Transverse colon (tissue), 4 donors: ENCODE data around the gene NLGN1. TPM values are rescaled to one million over a fixed set of nuclear protein-coding genes. Genes with fewer than 3 reads are reported as not detected.

Source experiments
- DNase-seq: peaks from one replicate; pipeline ENCODE4 v3.0.0-alpha.2; 2019
- H3K27ac ChIP-seq, 4 donors: fragments of 200-600 bp; sonication (generic); 2 replicates each; pipeline ENCODE4 v1.5.1; 2016 to 2018; ENCODE audit warnings: inconsistent platforms in 4 of 4
- H3K27me3 ChIP-seq: fragments of 200-600 bp; sonication (generic); 2 replicates; pipeline ENCODE4 v1.5.1; 2017; ENCODE audit warnings: inconsistent platforms
- H3K36me3 ChIP-seq, 4 donors: fragments of 200-600 bp; sonication (generic); 2 replicates each; pipeline ENCODE4 v1.5.1; 2017 to 2019; ENCODE audit warnings: inconsistent platforms in 4 of 4
- H3K4me1 ChIP-seq, 4 donors: fragments of 200-600 bp; sonication (generic); 2 replicates each; pipeline ENCODE4 v1.5.1; 2017 to 2020; ENCODE audit warnings: inconsistent platforms in 4 of 4
- H3K4me3 ChIP-seq, 4 donors: fragments of 200-600 bp; sonication (generic); 1 replicate in 1 of 4; 2 replicates in 3 of 4; pipeline versions ENCODE4 v1.5.1 to v1.6.1; 2017 to 2019; ENCODE audit warnings: inconsistent platforms in 4 of 4
- H3K9me3 ChIP-seq, 2 donors: fragments of 200-600 bp; sonication (generic); 2 replicates each; pipeline ENCODE4 v1.5.1; 2017 to 2019; ENCODE audit warnings: inconsistent platforms in 2 of 2
- EP300 ChIP-seq: sonication (generic); formaldehyde crosslinking; IDR thresholded peaks from one replicate; pipeline ENCODE4 v1.6.1; 2017; ENCODE audit warnings: antibody characterized with exemption, low read depth
- POLR2A ChIP-seq: fragments of 450-650 bp; IDR thresholded peaks from one replicate; pipeline ENCODE4 v1.6.1; 2016; ENCODE audit warnings: antibody characterized with exemption, mild to moderate bottlenecking, moderate library complexity
- POLR2AphosphoS5 ChIP-seq, 3 donors: sonication (generic); formaldehyde crosslinking; IDR thresholded peaks; one replicate each; pipeline ENCODE4 v1.6.1; 2016; ENCODE audit warnings: antibody characterized with exemption in 3 of 3
- WGBS, 2 donors: methylation state at CpG; one replicate each; pipeline ENCODE4 v1.1.5; 2018; ENCODE audit warnings: low coverage in 1 of 2; 5-methylcytosine and 5-hydroxymethylcytosine counted together
- in situ Hi-C, 4 donors: fragments of 200-750 bp; cut with MboI; loops; one replicate each; pipeline versions ENCODE4 v1.15.0 to v1.15.1; 2017; ENCODE audit warnings: low sequenced_read_pairs in 3 of 4, low pct_ligation_motif_present in 1 of 4, low pct_unique_long_range_greater_than_20kb in 1 of 4
- intact Hi-C: fragments of 100-400 bp; cut with DNase I; formaldehyde crosslinking; loops from one replicate; pipeline ENCODE4 v1.15.1; 2023; ENCODE audit warnings: low total_unique reads
- total RNA-seq, 4 donors: library from RNA; depleted of rRNA; stranded (reverse); fragments of >200 nt; gene quantifications; one replicate each; pipeline ENCODE4 v1.1.0, GENCODE V29; 2016
- TF ChIP-seq, protein P1 (sequence below), 5 experiments: fragments of 200-600 bp in 3 of 5; fragments of 450-650 bp in 2 of 5; sonication (generic) in 3 of 5; IDR thresholded peaks; 1 replicate in 2 of 5; 2 replicates in 3 of 5; pipeline ENCODE4 v1.5.1; 2016 to 2017; ENCODE audit warnings: antibody characterized with exemption in 5 of 5, inconsistent platforms in 3 of 5, mild to moderate bottlenecking in 2 of 5, moderate library complexity in 1 of 5

NLGN1 gene
- total RNA-seq, 4 donors from 2014 or later: 0.40 to 5.2 (median 1.9) TPM; not detected in 1

DNA sequence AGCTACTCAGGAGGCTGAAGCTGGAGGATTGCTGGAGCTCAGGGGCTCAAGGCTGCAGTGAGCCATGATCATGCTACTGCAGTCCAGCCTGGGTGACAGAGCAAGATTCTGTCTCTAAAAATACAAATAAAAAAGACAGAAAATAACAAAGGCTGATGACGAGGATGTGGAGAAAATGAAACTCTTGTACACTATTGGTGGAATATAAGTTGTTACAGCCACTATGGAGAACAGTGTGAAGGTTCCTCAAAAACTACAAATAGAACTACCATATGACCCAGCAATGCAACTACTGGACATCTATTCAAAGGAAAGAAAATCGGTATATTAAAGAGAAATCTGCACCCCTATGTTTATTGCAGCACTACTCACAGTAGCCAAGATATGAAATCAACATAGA lies 934.8 kb downstream of the NLGN1 start:
- no peaks in the 10 kb centered on the region for H3K36me3 ChIP-seq
- no peak overlapping the region for H3K27ac ChIP-seq
- DNase-seq: no peak
- in situ Hi-C loops: no loop called here
- no peaks in the 10 kb centered on the region for H3K4me1 ChIP-seq
- intact Hi-C loops: no loop called here
- 52 to 72% methylated on average over 2 of the region's 2 CpGs for WGBS, 2 donors
- H3K9me3 ChIP-seq: no peaks in the 10 kb centered on the region
- no peak overlapping the region for H3K4me3 ChIP-seq
- H3K27me3 ChIP-seq: no peaks in the 10 kb centered on the region
- TF ChIP-seq POLR2A (no peak), POLR2AphosphoS5 (IDR thresholded peaks at IDR 0.05) (no peak), EP300 (no peak)
- TF ChIP-seq, protein P1, sequence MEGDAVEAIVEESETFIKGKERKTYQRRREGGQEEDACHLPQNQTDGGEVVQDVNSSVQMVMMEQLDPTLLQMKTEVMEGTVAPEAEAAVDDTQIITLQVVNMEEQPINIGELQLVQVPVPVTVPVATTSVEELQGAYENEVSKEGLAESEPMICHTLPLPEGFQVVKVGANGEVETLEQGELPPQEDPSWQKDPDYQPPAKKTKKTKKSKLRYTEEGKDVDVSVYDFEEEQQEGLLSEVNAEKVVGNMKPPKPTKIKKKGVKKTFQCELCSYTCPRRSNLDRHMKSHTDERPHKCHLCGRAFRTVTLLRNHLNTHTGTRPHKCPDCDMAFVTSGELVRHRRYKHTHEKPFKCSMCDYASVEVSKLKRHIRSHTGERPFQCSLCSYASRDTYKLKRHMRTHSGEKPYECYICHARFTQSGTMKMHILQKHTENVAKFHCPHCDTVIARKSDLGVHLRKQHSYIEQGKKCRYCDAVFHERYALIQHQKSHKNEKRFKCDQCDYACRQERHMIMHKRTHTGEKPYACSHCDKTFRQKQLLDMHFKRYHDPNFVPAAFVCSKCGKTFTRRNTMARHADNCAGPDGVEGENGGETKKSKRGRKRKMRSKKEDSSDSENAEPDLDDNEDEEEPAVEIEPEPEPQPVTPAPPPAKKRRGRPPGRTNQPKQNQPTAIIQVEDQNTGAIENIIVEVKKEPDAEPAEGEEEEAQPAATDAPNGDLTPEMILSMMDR (IDR thresholded peaks at IDR 0.05): no peak

DNA sequence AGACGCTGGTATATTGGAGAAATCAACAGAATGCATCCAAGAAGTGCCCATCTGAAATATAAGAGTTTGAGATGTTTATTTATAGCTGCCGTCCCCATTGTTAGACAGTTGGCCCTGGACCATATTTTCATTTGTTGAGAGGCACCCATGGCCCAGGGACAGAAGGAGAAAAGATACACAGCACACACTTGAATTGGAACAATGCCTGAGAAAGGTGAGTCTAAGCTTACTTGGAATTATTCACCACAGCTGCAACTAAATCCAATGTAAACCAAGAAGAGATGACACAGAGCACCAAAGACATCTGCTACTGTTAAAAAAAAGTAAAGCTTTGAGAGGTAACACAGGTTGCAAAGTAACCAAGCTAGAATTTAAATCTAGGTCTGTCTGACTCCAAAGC lies 936.1 kb downstream of the NLGN1 start:
- Histone ChIP-seq H3K4me1 (no peaks in the 10 kb centered on the region), H3K27ac (no peak overlapping the region), H3K4me3 (no peak overlapping the region), H3K27me3 (no peaks in the 10 kb centered on the region), H3K9me3 (no peaks in the 10 kb centered on the region), H3K36me3 (no peaks in the 10 kb centered on the region)
- in situ Hi-C loops: no loop called here
- intact Hi-C loops: no loop called here
- TF ChIP-seq POLR2AphosphoS5 (IDR thresholded peaks at IDR 0.05) (no peak), EP300 (no peak), POLR2A (no peak)
- TF ChIP-seq, protein P1 (IDR thresholded peaks at IDR 0.05): no peak
- WGBS, 2 donors: 53 to 73% methylated on average over 2 of the region's 2 CpGs
- DNase-seq: no peak

DNA sequence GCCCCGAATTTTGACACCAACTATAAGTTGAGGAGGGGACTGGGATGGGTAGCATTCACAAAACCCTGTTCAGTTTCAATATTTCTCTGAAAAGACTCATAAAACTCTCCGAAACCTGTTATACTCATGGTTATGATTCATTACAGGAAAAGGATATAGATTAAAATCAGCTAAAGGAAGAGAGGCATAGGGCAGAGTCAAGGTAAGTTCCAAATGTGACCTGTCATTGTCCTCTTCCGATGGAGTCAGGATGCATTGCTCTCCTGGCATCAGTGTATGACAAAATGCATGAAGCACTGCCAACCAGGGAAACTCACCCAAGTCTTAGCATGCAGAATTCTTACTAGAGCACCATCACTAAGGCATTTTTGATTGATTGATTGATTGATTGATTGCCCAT lies 936.6 kb downstream of the NLGN1 start:
- Histone ChIP-seq H3K27me3 (no peaks in the 10 kb centered on the region), H3K9me3 (no peaks in the 10 kb centered on the region), H3K4me1 (no peaks in the 10 kb centered on the region), H3K27ac (no peak overlapping the region), H3K4me3 (no peak overlapping the region), H3K36me3 (no peaks in the 10 kb centered on the region)
- DNase-seq: no peak
- intact Hi-C loops: no loop called here
- in situ Hi-C loops: no loop called here
- WGBS, 2 donors: 75 to 82% methylated on average over 3 of the region's 3 CpGs
- TF ChIP-seq POLR2AphosphoS5 (IDR thresholded peaks at IDR 0.05): no peak
- no peak for TF ChIP-seq POLR2A

DNA sequence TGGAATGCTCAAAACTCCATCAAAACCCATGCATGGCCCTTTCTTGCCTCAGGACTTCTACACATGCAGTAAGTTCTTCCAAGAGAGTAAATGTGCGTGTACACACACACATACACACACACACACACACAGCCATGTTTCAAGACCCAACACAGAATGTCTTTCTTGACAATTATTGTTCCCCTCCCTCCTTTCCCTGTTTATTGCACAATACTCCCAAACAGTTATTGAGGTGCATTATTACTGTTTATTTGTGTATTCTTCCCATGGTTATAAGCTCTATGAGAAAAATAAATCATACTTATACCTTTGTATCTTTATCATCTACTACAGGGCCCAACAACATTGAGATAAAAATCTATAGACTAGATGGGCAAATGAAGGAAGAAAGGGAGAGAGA lies 937.8 kb downstream of the NLGN1 start:
- H3K27ac ChIP-seq: no peak overlapping the region
- intact Hi-C loops: no loop called here
- H3K4me1 ChIP-seq: no peaks in the 10 kb centered on the region
- no peaks in the 10 kb centered on the region for H3K27me3 ChIP-seq
- no peaks in the 10 kb centered on the region for H3K9me3 ChIP-seq
- TF ChIP-seq POLR2A: no peak
- TF ChIP-seq, protein P1 (IDR thresholded peaks at IDR 0.05): no peak
- 95 to 100% methylated on average over 1 of the region's 1 CpG for WGBS, 2 donors
- DNase-seq: no peak
- no peak overlapping the region for H3K4me3 ChIP-seq
- no peaks in the 10 kb centered on the region for H3K36me3 ChIP-seq
- in situ Hi-C loops: no loop called here

DNA sequence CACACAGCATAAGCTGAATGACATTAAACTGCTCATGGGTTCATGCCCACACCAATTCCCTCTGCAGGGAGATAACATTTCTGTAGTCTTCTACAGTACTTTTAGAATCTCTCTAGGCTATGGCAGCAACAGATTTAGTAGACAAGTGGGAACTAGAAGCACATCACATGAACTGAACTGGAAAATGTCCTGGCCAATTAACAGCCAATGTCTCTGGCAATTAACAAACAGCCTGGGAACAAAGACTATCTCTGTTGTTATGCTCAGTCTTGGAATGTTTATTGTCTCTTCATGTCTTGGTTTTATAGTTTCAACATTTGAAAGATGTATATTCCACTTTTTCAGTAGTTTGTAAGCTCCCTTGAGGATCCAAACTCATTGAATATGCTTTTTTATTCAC lies 938.4 kb downstream of the NLGN1 start:
- H3K4me3 ChIP-seq: no peak overlapping the region
- no peaks in the 10 kb centered on the region for H3K9me3 ChIP-seq
- intact Hi-C loops: no loop called here
- no peak overlapping the region for H3K27ac ChIP-seq
- H3K27me3 ChIP-seq: no peaks in the 10 kb centered on the region
- no peak for TF ChIP-seq EP300
- TF ChIP-seq, protein P1 (IDR thresholded peaks at IDR 0.05): no peak
- no peak for TF ChIP-seq POLR2A
- no peak for TF ChIP-seq POLR2AphosphoS5 (IDR thresholded peaks at IDR 0.05)
- H3K36me3 ChIP-seq: no peaks in the 10 kb centered on the region
- in situ Hi-C loops: no loop called here
- no peaks in the 10 kb centered on the region for H3K4me1 ChIP-seq
- no peak for DNase-seq
